ENCODE results near the gene HRH4.

HRH4 gene

DNA sequence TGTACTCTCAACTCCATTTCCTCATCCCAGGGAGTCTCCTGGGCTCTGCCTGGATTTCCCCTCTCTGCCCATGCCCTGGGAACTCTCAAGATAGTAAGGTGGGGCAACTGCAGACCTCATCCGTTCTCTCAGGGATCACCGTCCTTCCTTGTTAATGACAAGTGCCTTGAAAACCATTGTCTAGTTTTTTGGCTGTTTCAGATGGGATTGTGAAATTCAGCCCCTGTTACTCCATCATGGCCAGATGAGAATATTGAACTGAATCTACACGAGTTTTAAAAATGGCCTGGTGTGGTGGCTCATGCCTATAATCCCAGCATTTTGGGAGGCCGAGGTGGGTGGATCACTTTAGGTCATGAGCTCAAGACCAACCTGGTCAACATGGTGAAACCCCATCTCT, 665 bp upstream of the HRH4 start:
- TF ChIP-seq, protein P1, sequence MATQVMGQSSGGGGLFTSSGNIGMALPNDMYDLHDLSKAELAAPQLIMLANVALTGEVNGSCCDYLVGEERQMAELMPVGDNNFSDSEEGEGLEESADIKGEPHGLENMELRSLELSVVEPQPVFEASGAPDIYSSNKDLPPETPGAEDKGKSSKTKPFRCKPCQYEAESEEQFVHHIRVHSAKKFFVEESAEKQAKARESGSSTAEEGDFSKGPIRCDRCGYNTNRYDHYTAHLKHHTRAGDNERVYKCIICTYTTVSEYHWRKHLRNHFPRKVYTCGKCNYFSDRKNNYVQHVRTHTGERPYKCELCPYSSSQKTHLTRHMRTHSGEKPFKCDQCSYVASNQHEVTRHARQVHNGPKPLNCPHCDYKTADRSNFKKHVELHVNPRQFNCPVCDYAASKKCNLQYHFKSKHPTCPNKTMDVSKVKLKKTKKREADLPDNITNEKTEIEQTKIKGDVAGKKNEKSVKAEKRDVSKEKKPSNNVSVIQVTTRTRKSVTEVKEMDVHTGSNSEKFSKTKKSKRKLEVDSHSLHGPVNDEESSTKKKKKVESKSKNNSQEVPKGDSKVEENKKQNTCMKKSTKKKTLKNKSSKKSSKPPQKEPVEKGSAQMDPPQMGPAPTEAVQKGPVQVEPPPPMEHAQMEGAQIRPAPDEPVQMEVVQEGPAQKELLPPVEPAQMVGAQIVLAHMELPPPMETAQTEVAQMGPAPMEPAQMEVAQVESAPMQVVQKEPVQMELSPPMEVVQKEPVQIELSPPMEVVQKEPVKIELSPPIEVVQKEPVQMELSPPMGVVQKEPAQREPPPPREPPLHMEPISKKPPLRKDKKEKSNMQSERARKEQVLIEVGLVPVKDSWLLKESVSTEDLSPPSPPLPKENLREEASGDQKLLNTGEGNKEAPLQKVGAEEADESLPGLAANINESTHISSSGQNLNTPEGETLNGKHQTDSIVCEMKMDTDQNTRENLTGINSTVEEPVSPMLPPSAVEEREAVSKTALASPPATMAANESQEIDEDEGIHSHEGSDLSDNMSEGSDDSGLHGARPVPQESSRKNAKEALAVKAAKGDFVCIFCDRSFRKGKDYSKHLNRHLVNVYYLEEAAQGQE (IDR thresholded peaks at IDR 0.05; ENCODE audit: insufficient read depth in 1 of 2, low read depth in 2 of 2, low read length in 2 of 2): no peak
- TF ChIP-seq SIN3A (IDR thresholded peaks at IDR 0.05; ENCODE audit: borderline replicate concordance, insufficient read depth, low read length) (no peak), FOXP2 (optimal IDR thresholded peaks at IDR 0.05; ENCODE audit: borderline replicate concordance, extremely low read depth, extremely low read length, insufficient read depth) (no peak), TAF1 (IDR thresholded peaks at IDR 0.05; ENCODE audit: borderline replicate concordance, insufficient read depth, low read length) (no peak), POLR2AphosphoS5 (IDR thresholded peaks at IDR 0.05; ENCODE audit: low read depth, low read length) (no peak)

DNA sequence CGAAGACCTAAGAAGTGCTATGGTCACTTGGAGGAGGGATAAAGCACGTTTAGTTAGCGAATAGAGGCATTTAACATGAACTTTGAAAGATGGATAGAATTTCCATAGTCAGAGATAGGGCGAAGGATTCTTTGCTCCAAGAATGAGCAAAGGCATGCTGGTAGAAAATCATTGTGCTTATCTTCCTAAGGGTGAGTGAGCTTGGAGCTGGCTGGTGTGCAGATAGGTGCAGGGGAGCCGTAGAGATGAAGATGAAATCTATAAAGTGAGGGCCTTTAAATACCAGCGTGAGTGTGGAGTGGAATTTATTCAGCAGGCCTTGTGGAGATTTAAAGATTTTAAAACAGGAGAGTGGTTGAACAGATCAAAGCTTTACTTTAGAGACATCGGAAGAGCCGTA, 1.6 kb downstream of the HRH4 start:
- no peak for TF ChIP-seq TAF1 (IDR thresholded peaks at IDR 0.05; ENCODE audit: borderline replicate concordance, insufficient read depth, low read length)
- no peak for TF ChIP-seq FOXP2 (optimal IDR thresholded peaks at IDR 0.05; ENCODE audit: borderline replicate concordance, extremely low read depth, extremely low read length, insufficient read depth)
- no peak for TF ChIP-seq SIN3A (IDR thresholded peaks at IDR 0.05; ENCODE audit: borderline replicate concordance, insufficient read depth, low read length)
- TF ChIP-seq, protein P1 (IDR thresholded peaks at IDR 0.05; ENCODE audit: insufficient read depth in 1 of 2, low read depth in 2 of 2, low read length in 2 of 2): no peak
- TF ChIP-seq POLR2AphosphoS5 (IDR thresholded peaks at IDR 0.05; ENCODE audit: low read depth, low read length): no peak

DNA sequence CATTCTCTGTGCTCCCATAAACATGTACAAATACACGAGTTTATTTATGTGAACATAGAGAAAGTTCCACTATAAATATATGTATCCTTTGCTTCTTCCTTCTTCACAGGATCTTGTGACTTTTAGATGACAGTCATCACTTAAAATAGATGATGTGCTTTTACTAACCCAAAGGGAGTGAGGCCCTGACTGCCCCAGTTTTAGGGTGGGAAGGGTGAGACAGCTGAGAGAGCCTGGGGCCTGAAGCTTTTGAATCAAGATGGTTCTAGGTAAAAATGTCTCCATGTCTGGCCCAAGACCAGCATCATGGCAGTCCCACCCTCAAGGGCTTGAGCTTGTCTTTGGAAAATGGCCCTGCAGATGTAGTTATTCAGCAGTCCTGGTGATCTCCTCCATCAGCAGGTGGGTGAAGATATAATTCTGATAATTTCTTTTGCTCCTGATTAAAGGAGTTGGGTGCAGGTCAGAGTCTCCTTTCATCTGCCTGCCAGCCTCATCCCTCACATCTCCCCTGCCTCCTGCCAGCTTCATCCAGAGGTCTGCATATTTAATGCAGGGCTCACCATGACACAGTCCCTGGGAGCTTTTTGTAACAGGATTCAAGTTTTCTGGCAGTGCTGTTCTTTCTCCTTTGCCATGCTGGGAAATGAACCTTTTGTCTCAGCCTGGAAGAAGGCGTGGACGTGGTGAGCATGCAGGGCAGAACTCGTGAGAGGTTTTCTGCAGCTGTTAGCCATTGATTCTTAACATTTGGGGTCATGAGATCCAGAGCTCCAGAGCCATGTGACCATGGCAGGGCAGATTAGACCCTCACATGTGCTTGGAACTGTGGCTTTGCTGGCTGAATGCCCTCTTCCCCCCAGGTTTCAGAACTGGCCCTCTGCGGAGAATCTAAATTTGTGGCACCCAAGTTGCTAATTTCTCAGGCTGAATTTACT, 2.7 kb downstream of the HRH4 start:
- no peak for TF ChIP-seq TAF1 (IDR thresholded peaks at IDR 0.05; ENCODE audit: borderline replicate concordance, insufficient read depth, low read length)
- TF ChIP-seq FOXP2 (optimal IDR thresholded peaks at IDR 0.05; ENCODE audit: borderline replicate concordance, extremely low read depth, extremely low read length, insufficient read depth): no peak
- TF ChIP-seq, protein P1 (IDR thresholded peaks at IDR 0.05; ENCODE audit: insufficient read depth in 1 of 2, low read depth in 2 of 2, low read length in 2 of 2): no peak
- TF ChIP-seq SIN3A (IDR thresholded peaks at IDR 0.05; ENCODE audit: borderline replicate concordance, insufficient read depth, low read length): no peak
- no peak for TF ChIP-seq POLR2AphosphoS5 (IDR thresholded peaks at IDR 0.05; ENCODE audit: low read depth, low read length)

DNA sequence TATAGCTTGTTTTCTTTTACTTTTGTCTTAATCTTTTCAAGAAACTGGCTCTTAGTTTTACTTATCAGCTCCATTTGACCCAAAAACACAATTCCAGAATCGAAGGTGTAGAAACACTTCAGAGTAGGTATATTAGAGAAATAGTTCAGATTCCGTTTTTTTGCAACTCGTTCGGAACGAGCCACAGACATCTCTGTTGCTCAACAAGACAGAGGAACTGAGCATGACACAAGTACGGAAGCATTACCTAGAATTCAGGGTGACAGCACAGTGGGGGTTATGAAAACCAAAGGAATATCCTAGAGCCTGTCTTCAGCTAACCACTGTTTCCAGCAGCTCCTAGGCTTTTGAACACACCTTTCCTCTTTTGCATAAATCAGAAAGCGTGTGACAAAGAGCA, 5.0 kb downstream of the HRH4 start:
- TF ChIP-seq TAF1 (IDR thresholded peaks at IDR 0.05; ENCODE audit: borderline replicate concordance, insufficient read depth, low read length) (no peak), POLR2AphosphoS5 (IDR thresholded peaks at IDR 0.05; ENCODE audit: low read depth, low read length) (no peak), SIN3A (IDR thresholded peaks at IDR 0.05; ENCODE audit: borderline replicate concordance, insufficient read depth, low read length) (no peak), FOXP2 (optimal IDR thresholded peaks at IDR 0.05; ENCODE audit: borderline replicate concordance, extremely low read depth, extremely low read length, insufficient read depth) (no peak)
- TF ChIP-seq, protein P1 (IDR thresholded peaks at IDR 0.05; ENCODE audit: insufficient read depth in 1 of 2, low read depth in 2 of 2, low read length in 2 of 2): no peak
